H9 (cell line): Measurements from ENCODE around the gene PRX. TPM values are rescaled to one million over a fixed set of nuclear protein-coding genes. Genes with fewer than 3 reads are reported as not detected.

Experiments
- DNase-seq: peaks from one replicate; pipeline ENCODE4 v3.0.0-alpha.2; 2017
- H2AFZ ChIP-seq: one replicate; pipeline ENCODE4 v1.6.1; 2013; ENCODE audit warnings: mild to moderate bottlenecking, low read length, control low read depth, moderate library complexity
- H2AK5ac ChIP-seq: 2 replicates; pipeline ENCODE4 v1.6.1; 2013; ENCODE audit warnings: low read length, control low read depth, mixed read lengths; ENCODE audit not compliant: insufficient read length
- H2BK120ac ChIP-seq: one replicate; pipeline ENCODE4 v1.6.1; 2013; ENCODE audit warnings: low read depth, mild to moderate bottlenecking, low read length, control low read depth, inconsistent platforms; ENCODE audit not compliant: poor library complexity, severe bottlenecking
- H2BK12ac ChIP-seq: 2 replicates; pipeline ENCODE4 v1.6.1; 2013; ENCODE audit warnings: low read length, control low read depth, mixed read lengths, low read depth; ENCODE audit not compliant: insufficient read length
- H2BK15ac ChIP-seq: 2 replicates; pipeline ENCODE4 v1.6.1; 2013; ENCODE audit warnings: low read depth, low read length, control low read depth
- H2BK20ac ChIP-seq: one replicate; pipeline ENCODE4 v1.6.1; 2013; ENCODE audit warnings: low read depth, mild to moderate bottlenecking, low read length, control low read depth, inconsistent platforms; ENCODE audit not compliant: poor library complexity, severe bottlenecking
- H2BK5ac ChIP-seq: 2 replicates; pipeline ENCODE4 v1.6.1; 2013; ENCODE audit warnings: low read length, control low read depth, mixed read lengths; ENCODE audit not compliant: insufficient read length
- H3K14ac ChIP-seq: 2 replicates; pipeline ENCODE4 v1.6.1; 2013; ENCODE audit warnings: low read length, control low read depth; ENCODE audit not compliant: insufficient read depth
- H3K18ac ChIP-seq: 2 replicates; pipeline ENCODE4 v1.6.1; 2013; ENCODE audit warnings: low read depth, mild to moderate bottlenecking, mixed read lengths, low read length, control low read depth; ENCODE audit not compliant: insufficient read length
- H3K23ac ChIP-seq: 2 replicates; pipeline ENCODE4 v1.6.1; 2013; ENCODE audit warnings: low read length, control low read depth, mixed read lengths, low read depth; ENCODE audit not compliant: insufficient read length
- H3K23me2 ChIP-seq: 2 replicates; pipeline ENCODE4 v1.6.1; 2013; ENCODE audit warnings: low read depth, mild to moderate bottlenecking, mixed read lengths, low read length, control low read depth; ENCODE audit not compliant: insufficient read length, poor library complexity, severe bottlenecking
- H3K27ac ChIP-seq: 2 replicates; pipeline ENCODE4 v1.5.1; 2013; ENCODE audit warnings: low read length, control low read depth, mixed read lengths, low read depth; ENCODE audit not compliant: insufficient read length
- H3K27me3 ChIP-seq: 2 replicates; pipeline ENCODE4 v1.6.1; 2013; ENCODE audit warnings: low read length, control low read depth, inconsistent platforms; ENCODE audit not compliant: insufficient read depth
- H3K4ac ChIP-seq: 2 replicates; pipeline ENCODE4 v1.6.1; 2013; ENCODE audit warnings: low read depth, mild to moderate bottlenecking, control low read depth, inconsistent platforms, low read length, moderate library complexity
- H3K4me1 ChIP-seq: 2 replicates; pipeline ENCODE4 v1.6.1; 2013; ENCODE audit warnings: low read length, control low read depth, inconsistent platforms; ENCODE audit not compliant: insufficient read depth
- H3K4me2 ChIP-seq: 2 replicates; pipeline ENCODE4 v1.6.1; 2013; ENCODE audit warnings: low read length, control low read depth, mixed read lengths; ENCODE audit not compliant: insufficient read length, insufficient read depth
- H3K56ac ChIP-seq: 2 replicates; pipeline ENCODE4 v1.6.1; 2013; ENCODE audit warnings: low read depth, mild to moderate bottlenecking, mixed read lengths, low read length, control low read depth; ENCODE audit not compliant: insufficient read length
- H3K79me1 ChIP-seq: 2 replicates; pipeline ENCODE4 v1.6.1; 2013; ENCODE audit warnings: low read depth, mild to moderate bottlenecking, moderate library complexity, low read length, control low read depth, inconsistent platforms; ENCODE audit not compliant: insufficient read depth, poor library complexity, severe bottlenecking
- H3K79me2 ChIP-seq: 2 replicates; pipeline ENCODE4 v1.6.1; 2013; ENCODE audit warnings: low read length, control low read depth, inconsistent platforms; ENCODE audit not compliant: insufficient read depth
- H3K9ac ChIP-seq: 2 replicates; pipeline ENCODE4 v1.6.1; 2013; ENCODE audit warnings: low read length, control low read depth, mixed read lengths; ENCODE audit not compliant: insufficient read length; ENCODE audit errors: extremely low read depth
- H3K9me3 ChIP-seq: one replicate; pipeline ENCODE4 v1.6.1; 2013; ENCODE audit warnings: low read depth, low read length, inconsistent platforms; ENCODE audit not compliant: control insufficient read depth
- H3T11ph ChIP-seq: one replicate; pipeline ENCODE4 v1.6.1; 2013; ENCODE audit warnings: mild to moderate bottlenecking, low read length, control low read depth, inconsistent platforms
- H4K20me1 ChIP-seq: one replicate; pipeline ENCODE4 v1.6.1; 2013; ENCODE audit not compliant: control insufficient read depth, insufficient read length, insufficient read depth
- H4K5ac ChIP-seq: 2 replicates; pipeline ENCODE4 v1.6.1; 2013; ENCODE audit warnings: low read depth, mild to moderate bottlenecking, mixed read lengths, low read length, control low read depth; ENCODE audit not compliant: insufficient read length
- H4K8ac ChIP-seq: replicated peaks from 2 replicates; pipeline ENCODE4 v1.6.1; 2013; ENCODE audit warnings: low read length, control low read depth, mixed read lengths, low read depth; ENCODE audit not compliant: insufficient read length
- H4K91ac ChIP-seq: 2 replicates; pipeline ENCODE4 v1.6.1; 2013; ENCODE audit warnings: low read depth, mild to moderate bottlenecking, moderate library complexity, mixed read lengths, low read length, control low read depth; ENCODE audit not compliant: insufficient read length
- H3K27ac Mint-ChIP-seq, 3 experiments: 2 replicates in 2 of 3; 3 replicates in 1 of 3; pipeline ENCODE4 v1.8.0; 2020 to 2021; ENCODE audit warnings: mixed read lengths in 3 of 3, mild to moderate bottlenecking in 1 of 3, moderate library complexity in 1 of 3
- H3K27me3 Mint-ChIP-seq: 2 replicates; pipeline ENCODE4 v1.8.0; 2021; ENCODE audit warnings: low read depth, mild to moderate bottlenecking, moderate library complexity, mixed read lengths
- H3K36me3 Mint-ChIP-seq, 3 experiments: 2 replicates in 2 of 3; 3 replicates in 1 of 3; pipeline ENCODE4 v1.8.0; 2020 to 2021; ENCODE audit warnings: low read depth in 3 of 3, mixed read lengths in 3 of 3; ENCODE audit not compliant: insufficient read depth in 1 of 3
- H3K4me1 Mint-ChIP-seq, 2 experiments: 2 replicates each; pipeline ENCODE4 v1.8.0; 2020; ENCODE audit warnings: mixed read lengths in 2 of 2
- H3K4me3 Mint-ChIP-seq, 2 experiments: 2 replicates in 1 of 2; 3 replicates in 1 of 2; pipeline ENCODE4 v1.8.0; 2020 to 2021; ENCODE audit warnings: mild to moderate bottlenecking in 2 of 2, mixed read lengths in 2 of 2, moderate library complexity in 1 of 2
- H3K9me3 Mint-ChIP-seq, 2 experiments: 2 replicates in 1 of 2; 3 replicates in 1 of 2; pipeline ENCODE4 v1.8.0; 2020; ENCODE audit warnings: mild to moderate bottlenecking in 2 of 2, mixed read lengths in 2 of 2, moderate library complexity in 1 of 2
- WGBS: extraction: QIAGEN DNeasy Blood & Tissue Kit; methylation state at CpG from one replicate; pipeline ENCODE4 v1.1.7; 2013; ENCODE audit warnings: missing lambda C conversion rate, low lambda C conversion rate, mixed read lengths; ENCODE audit not compliant: insufficient read length; ENCODE audit errors: extremely low coverage; 5-methylcytosine and 5-hydroxymethylcytosine counted together
- total RNA-seq: library from RNA; stranded (reverse); gene quantifications from 2 replicates; pipeline ENCODE4 v1.2.1, GENCODE V29; 2021
- TF ChIP-seq, protein P1 (sequence below): fragments of 200-600 bp; sonication (generic); conservative IDR thresholded peaks from 3 replicates; pipeline ENCODE4 v1.8.0; 2021; ENCODE audit warnings: antibody characterized with exemption, mild to moderate bottlenecking

Gene PRX
- total RNA-seq, 1 experiment from 2014 or later: 4.0 TPM

DNA sequence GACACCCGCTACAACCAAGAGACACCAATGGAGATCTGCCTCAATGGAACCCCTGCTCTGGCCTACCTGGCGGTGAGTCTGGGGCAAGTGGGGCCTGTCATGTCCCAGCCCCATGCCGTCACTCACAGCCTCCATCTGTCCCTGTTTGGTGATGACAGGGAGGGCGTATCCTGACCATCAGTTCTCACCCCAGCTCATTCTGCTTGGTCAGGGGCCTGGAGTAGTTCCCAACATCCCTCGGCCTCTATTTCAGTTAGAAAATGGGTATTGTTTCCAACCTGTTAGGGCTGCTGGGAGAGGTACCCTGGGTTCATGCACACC lies 41.4 kb downstream of the PRX start:
- Mint-ChIP-seq H3K36me3 (peaks cover 27 to 73% (median 73%) of the 10 kb centered on the region in 3 experiments), H3K9me3 (no peaks in the 10 kb centered on the region), H3K27me3 (no peaks in the 10 kb centered on the region), H3K4me3 (no peak overlapping the region), H3K4me1 (peaks cover 7 to 9% of the 10 kb centered on the region in 2 experiments), H3K27ac (no peak overlapping the region; a peak in 1 of 7 replicates)
- H4K5ac ChIP-seq: no peak overlapping the region
- H3K4ac ChIP-seq: no peak overlapping the region
- H3K56ac ChIP-seq: no peak overlapping the region
- no peaks in the 10 kb centered on the region for H3K79me2 ChIP-seq
- no peak overlapping the region for H3K27ac ChIP-seq
- TF ChIP-seq, protein P1, sequence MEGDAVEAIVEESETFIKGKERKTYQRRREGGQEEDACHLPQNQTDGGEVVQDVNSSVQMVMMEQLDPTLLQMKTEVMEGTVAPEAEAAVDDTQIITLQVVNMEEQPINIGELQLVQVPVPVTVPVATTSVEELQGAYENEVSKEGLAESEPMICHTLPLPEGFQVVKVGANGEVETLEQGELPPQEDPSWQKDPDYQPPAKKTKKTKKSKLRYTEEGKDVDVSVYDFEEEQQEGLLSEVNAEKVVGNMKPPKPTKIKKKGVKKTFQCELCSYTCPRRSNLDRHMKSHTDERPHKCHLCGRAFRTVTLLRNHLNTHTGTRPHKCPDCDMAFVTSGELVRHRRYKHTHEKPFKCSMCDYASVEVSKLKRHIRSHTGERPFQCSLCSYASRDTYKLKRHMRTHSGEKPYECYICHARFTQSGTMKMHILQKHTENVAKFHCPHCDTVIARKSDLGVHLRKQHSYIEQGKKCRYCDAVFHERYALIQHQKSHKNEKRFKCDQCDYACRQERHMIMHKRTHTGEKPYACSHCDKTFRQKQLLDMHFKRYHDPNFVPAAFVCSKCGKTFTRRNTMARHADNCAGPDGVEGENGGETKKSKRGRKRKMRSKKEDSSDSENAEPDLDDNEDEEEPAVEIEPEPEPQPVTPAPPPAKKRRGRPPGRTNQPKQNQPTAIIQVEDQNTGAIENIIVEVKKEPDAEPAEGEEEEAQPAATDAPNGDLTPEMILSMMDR: no peak
- H3K23ac ChIP-seq: no peak overlapping the region
- no peaks in the 10 kb centered on the region for H4K20me1 ChIP-seq
- no peak for DNase-seq
- H2BK5ac ChIP-seq: no peak overlapping the region
- no peak overlapping the region for H3K9ac ChIP-seq
- no peak overlapping the region for H2BK20ac ChIP-seq
- H3K18ac ChIP-seq: no peak overlapping the region
- H2BK12ac ChIP-seq: no peak overlapping the region
- no peak overlapping the region for H4K91ac ChIP-seq
- H3K14ac ChIP-seq: no peak overlapping the region; the same call in 1 of the 2 replicates
- no peak overlapping the region for H2BK120ac ChIP-seq
- H4K8ac ChIP-seq: no peak overlapping the region
- H3K4me2 ChIP-seq: no peak overlapping the region
- no CpG with 5 or more reads among the region's 5 CpGs for WGBS
- no peaks in the 10 kb centered on the region for H3K9me3 ChIP-seq
- no peak overlapping the region for H2AK5ac ChIP-seq
- H3T11ph ChIP-seq: no peak overlapping the region
- H2BK15ac ChIP-seq: no peak overlapping the region
- no peaks in the 10 kb centered on the region for H3K79me1 ChIP-seq
- no peaks in the 10 kb centered on the region for H3K4me1 ChIP-seq
- H2AFZ ChIP-seq: no peak overlapping the region
- H3K27me3 ChIP-seq: no peaks in the 10 kb centered on the region
- no peaks in the 10 kb centered on the region for H3K23me2 ChIP-seq
